GM20000 (cell line): Measurements from ENCODE around the gene WNT5B.

Experiments
- DNase-seq: peaks from one replicate; pipeline ENCODE4 v3.0.0; 2012; ENCODE audit warnings: low spot score
- TF ChIP-seq, protein P1 (sequence below): IDR thresholded peaks from 2 replicates; pipeline ENCODE4 v1.5.1; 2012; ENCODE audit warnings: mild to moderate bottlenecking, control low read depth; ENCODE audit errors: extremely low read depth, missing control alignments

WNT5B gene

GRCh38 chr12:1610072-1610643 lies 18.9 kb upstream of the WNT5B start:
- TF ChIP-seq, protein P1, sequence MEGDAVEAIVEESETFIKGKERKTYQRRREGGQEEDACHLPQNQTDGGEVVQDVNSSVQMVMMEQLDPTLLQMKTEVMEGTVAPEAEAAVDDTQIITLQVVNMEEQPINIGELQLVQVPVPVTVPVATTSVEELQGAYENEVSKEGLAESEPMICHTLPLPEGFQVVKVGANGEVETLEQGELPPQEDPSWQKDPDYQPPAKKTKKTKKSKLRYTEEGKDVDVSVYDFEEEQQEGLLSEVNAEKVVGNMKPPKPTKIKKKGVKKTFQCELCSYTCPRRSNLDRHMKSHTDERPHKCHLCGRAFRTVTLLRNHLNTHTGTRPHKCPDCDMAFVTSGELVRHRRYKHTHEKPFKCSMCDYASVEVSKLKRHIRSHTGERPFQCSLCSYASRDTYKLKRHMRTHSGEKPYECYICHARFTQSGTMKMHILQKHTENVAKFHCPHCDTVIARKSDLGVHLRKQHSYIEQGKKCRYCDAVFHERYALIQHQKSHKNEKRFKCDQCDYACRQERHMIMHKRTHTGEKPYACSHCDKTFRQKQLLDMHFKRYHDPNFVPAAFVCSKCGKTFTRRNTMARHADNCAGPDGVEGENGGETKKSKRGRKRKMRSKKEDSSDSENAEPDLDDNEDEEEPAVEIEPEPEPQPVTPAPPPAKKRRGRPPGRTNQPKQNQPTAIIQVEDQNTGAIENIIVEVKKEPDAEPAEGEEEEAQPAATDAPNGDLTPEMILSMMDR, result no peak
- DNase-seq, result no peak

GRCh38 chr12:1611803-1612572 lies 17.0 kb upstream of the WNT5B start:
- TF ChIP-seq, protein P1, result no peak
- DNase-seq, result no peak

- no peak for DNase-seq
- TF ChIP-seq, protein P1, result no peak
These were observed 15.2 kb upstream of the WNT5B start for GRCh38 chr12:1613860-1614259.

DNA sequence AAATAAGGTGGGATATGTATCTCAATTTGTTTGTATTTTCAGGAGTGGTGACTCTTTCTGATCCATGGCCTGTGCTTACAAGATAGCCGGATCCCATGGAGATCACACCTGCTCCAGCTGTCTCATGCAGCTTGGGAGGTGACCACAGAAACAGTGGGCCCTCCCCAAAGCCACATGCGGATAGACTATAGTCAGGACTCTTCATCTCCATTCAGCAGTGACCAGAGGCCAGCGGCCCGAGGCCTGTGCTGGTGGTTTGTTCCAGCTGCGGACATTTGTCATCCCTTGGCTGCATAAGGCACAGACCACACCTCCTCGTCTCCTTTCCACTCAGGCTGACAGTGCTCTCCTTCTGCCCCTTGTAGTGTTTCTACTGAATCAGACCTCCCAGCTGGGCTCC lies 14.7 kb upstream of the WNT5B start:
- DNase-seq, result no peak
- TF ChIP-seq, protein P1, result no peak

- TF ChIP-seq, protein P1, result no peak
These were observed 12.6 kb upstream of the WNT5B start for GRCh38 chr12:1616233-1617066.

GRCh38 chr12:1618489-1618888 lies 10.5 kb upstream of the WNT5B start:
- TF ChIP-seq, protein P1, result no peak
- no peak for DNase-seq

More at GRCh38 chr12:1616233-1617066, 12.6 kb upstream of the WNT5B start:
- DNase-seq, result no peak

DNA sequence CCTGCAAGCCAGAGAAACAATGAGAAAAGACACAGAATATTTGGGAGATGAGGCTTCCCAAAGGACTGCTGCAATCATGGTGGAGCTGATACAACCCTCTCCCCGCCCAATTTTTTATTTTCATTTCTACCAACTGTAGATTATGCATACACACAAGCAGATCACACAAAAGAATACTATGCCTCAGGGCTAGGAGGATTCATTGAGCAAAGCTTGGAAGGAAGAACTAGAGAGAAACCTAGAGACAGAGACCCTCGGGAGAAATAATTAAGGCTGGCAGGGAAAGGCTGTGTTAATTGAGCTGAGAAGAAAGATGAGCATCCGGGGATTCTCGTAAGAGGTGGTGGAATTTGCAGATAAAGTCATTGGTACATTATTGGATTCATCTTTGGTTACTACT lies 9.9 kb upstream of the WNT5B start:
- TF ChIP-seq, protein P1, result no peak
- DNase-seq, result no peak
